MM.1S (cell line): ENCODE measurements around the gene CAPN5.

Experiments used
- EZH2phosphoT487 ChIP-seq: fragments of 300-600 bp; sonication (generic); IDR thresholded peaks from 2 replicates; pipeline ENCODE4 v1.6.1; 2018; ENCODE audit warnings: antibody characterized with exemption, low read length
- TF ChIP-seq, protein P1 (sequence below): fragments of 300-600 bp; sonication (generic); IDR thresholded peaks from 2 replicates; pipeline ENCODE4 v1.5.1; 2016; ENCODE audit warnings: antibody characterized with exemption, low read length, mixed read lengths

GRCh38 chr11:77035039-77035438 lies 31.7 kb upstream of the CAPN5 start:
- TF ChIP-seq, protein P1, sequence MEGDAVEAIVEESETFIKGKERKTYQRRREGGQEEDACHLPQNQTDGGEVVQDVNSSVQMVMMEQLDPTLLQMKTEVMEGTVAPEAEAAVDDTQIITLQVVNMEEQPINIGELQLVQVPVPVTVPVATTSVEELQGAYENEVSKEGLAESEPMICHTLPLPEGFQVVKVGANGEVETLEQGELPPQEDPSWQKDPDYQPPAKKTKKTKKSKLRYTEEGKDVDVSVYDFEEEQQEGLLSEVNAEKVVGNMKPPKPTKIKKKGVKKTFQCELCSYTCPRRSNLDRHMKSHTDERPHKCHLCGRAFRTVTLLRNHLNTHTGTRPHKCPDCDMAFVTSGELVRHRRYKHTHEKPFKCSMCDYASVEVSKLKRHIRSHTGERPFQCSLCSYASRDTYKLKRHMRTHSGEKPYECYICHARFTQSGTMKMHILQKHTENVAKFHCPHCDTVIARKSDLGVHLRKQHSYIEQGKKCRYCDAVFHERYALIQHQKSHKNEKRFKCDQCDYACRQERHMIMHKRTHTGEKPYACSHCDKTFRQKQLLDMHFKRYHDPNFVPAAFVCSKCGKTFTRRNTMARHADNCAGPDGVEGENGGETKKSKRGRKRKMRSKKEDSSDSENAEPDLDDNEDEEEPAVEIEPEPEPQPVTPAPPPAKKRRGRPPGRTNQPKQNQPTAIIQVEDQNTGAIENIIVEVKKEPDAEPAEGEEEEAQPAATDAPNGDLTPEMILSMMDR: no peak
- no peak for TF ChIP-seq EZH2phosphoT487
